Limb (tissue), 2 donors: Measurements from ENCODE around the gene DNER.
A peak's percentile ranks its signal among the peaks of the same experiment; 100 is the strongest.
"Not testable (repeated sequence)": the region's sequence is repeated elsewhere in the genome, so short reads cannot be mapped to it uniquely, and the experiment has no call there.

ENCODE experiments used
- DNase-seq, 2 donors: peaks; one replicate each; pipeline ENCODE4 v3.0.0-alpha.2; 2016; ENCODE audit errors: extremely low spot score in 2 of 2

The DNER gene

DNA sequence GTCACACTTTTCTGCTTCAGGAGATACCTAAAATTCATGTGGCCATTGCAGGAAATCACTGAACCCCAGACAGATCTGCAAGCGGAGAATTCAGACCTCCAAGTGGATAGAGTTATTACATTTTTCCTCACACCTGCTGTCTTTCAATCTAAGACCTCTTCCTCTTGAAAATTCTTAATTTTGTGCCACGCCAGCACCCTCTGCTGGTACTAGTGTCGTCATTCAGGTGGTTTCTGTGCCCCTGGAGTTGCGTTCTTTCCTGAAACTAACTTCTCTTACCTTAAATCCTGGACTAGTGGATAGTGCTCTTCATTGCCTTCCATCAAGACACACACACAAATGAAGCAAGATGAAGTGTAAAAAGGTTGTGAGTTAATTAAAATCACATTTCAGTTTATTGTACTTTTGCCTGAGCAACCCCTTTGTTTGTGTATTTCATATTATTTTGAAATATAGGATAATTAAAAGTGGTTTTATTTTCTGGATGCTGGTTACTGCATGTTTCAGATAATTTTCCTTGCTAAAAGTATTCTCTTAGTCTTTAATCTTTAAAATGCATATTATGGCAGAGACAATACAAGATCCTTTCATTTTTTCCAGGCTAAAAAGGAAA, 1.6 kb upstream of the DNER start:
- DNase-seq = peak; percentile 22 to 51

DNA sequence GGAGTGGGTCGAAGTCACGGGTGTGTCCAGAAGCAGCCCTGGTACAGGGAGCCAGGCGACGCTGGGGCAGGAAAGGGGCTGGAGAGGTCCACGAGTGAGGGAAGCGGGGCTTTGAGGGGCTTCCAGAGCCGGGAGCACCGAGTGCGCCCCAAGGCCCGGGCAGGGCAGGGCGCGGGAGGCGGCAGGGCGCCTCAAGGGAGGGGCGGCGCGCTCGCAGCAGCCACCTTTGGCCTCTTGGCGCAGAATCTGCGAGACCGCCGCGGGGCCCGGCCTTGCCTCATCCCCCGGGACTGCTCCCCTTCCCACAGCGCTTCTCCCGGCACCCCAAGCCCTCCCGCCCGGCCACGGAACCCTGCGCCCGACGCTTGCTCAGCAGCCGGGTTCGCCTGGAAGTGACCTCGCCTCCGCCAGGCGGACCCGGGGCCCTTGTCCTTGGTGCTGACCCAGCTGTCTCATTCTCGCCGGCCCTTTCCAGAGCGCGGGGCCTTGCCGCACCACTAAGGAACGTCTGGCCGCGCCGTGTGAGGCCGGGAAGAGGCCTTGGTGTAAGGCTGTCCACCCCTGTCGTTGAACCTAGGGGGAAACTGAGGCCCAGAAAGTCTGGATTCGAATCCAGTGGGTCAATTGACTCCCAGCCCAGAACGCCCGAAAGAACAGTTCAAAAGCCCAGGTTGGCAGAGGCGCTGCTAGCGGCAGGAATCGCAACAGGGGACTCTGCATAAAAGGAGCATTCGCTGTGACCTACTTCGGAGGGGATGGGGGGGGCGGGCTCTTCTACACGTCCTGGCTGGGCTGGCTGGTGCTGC, 584 bp upstream of the DNER start:
- peak; percentile 27 to 81 for DNase-seq

DNA sequence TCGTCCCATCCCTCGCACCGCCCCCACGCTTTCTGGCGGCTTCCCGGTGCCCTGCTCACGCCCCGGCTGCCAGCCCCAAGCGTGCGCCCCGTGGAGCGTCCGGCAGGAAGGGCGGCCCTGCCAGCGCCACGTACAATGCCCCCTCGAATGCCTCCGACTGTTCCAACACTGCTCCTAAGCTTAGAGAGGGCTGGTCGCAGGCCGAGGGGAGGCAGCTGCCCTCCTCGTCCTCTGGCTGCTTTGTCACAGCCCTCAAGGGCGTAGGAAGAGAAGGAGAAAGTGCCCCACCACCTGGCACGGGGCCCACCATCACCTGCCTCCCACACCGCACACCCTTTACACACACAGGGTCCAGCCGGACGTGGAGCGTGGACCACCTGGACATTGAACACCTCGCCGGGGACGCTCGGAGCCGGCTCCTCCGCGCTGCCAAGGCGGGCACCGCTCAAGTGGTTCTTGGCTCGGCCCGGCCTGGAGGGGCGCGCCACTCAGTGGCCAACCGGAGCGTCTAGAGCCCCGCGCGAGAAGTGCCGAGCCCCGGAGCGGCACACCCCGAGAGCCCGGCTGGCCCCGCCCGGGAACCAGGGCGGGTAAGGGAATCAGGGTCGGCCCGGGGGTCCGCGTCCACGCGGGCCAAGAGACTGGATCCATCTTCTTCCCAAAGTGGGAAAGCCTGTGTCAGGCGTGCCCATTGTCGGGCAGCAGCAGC, 830 bp downstream of the DNER start:
- peak in 1 of 2 donors; percentile 67 for DNase-seq

DNA sequence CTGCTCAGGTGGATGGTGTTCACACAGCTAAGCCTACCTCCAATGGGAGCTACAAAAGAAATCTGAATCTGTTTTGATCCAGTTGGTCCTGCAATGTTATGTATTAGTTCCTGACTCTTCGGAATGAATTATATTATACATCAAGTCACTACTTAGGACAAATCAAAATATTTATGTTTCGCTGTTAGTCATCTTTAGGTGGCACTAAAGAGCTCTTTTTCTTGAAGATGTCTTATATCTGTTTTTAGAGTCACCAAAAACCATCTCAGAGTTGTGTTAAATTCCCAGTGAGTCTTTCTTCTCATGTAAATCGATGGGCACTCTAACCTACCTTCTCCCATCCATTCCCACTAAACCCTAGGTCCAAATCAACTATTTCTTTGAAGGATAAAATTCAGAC, 2.2 kb downstream of the DNER start:
- no peak for DNase-seq

DNA sequence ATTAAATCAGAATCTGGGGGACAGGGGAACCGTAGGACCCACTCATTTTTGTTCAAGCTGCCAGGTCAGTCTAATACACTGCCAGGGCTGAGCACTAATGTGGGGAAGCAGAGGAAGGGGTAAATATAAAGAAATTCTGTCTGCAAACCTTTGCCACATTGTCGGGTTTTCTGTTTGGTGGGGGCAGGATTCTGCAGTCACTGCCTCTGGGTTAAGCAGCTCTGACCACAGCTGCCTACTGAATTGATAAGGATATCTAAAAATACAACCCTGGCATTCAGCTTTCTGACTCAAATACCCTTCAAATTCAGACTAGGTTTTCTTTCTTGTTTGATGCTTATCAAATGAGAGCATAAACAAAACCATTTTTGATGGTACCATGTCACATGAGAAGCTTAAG, 6.0 kb downstream of the DNER start:
- DNase-seq = no peak

DNA sequence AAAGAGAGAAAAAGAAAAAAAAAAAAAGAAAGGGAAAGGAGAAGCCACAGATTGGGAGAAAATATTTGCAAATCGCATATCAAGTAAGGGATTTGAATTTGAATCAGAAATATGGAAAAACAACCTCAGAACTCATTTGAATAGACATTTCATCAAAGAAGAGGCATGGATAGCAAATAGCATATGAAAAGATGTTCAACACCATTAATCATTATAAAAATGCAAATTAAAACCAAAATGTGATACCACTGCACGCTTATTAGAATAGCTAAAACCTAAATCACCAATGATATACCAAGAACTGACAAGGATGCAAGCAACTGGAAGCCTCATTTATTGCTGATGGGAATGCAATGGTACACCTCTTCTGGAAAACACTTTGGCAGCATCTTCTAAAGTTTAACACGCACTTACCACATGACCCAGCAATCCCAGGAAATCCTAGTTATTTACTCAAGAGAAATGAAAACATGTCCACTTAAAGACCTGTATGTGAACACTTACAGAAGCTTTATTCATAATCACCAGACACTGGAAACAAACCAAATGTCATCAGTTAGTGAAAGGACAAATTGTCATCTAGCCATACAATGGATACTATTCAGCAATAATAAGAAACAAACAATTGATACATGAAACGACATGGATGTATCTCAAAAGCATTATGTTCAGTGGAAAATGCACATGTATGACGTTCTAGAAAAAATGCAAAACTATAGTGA, 10.3 kb downstream of the DNER start:
- DNase-seq = no peak

DNA sequence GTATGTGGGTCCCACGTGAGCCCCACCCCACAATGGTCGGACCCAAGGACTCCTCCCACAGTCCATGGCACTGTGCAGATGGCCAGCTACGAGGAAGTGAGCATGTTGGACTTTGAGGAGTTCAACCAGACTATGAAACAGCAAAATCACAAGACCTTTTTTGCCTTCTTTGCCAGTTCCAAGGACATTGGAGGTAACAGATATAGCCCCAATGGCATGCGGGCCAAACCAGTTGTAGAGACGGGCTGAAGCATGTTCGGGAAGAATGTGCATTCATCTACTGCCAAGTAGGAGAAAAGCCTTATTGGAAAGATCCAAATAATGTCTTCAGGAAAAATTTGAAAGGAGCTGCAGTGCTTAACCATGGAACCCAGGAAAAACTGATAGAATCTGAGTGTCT, 12.6 kb downstream of the DNER start:
- DNase-seq = no peak

DNA sequence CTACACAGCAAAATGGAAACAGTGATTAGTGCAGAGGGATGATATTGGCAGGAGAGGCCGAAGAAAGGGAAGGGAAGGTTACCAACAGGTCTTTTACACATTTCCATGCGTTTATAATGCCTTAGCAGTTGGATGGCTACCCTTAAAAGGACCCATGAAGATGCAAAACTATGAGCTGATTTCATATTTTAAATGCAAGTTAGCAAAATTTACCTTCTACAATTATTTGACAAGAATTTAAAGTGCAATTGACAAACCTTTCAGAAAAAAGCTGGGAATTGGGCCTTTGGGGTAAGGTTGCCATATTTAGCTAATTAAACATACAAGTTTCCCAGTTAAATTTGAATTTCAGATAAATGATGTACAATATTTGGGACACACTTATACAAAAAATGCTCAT, 13.3 kb downstream of the DNER start:
- no peak for DNase-seq

DNA sequence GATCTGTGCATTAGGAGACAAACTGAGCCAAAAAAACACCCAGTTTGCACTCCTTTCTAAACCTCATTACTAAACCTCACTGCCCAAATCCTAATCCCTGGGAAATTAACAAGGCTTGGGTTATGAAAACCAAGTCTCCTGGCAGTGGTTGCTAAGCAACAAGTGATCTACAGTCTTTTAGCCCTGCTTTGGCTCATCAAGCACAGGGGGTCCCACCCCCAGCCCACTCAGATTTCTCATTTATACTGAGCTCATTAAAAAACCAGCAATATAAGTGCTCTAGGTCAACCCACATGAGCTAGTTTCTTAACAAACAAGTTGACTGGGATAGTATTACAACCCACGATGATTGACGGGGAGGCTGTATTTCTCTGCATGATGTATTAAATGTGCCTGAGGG, 18.4 kb downstream of the DNER start:
- DNase-seq = no peak

DNA sequence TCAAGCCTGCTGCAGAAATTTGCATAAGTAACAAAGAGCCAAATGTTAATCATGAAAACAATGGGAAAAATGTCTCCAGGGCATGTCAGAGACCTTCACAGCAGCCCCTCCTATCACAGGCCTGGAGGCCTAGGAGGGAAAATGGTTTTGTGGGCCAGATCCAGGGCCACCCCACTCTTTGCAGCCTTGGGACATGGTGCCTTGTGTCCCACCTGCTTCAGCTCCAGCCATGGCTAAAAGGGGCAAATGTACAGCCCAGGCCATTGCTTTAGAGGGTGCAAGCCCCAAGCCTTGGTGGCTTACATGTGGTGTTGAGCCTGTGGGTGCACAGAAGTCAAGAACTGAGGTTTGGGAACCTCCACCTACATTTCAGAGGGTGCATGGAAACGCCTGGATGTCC, 20.5 kb downstream of the DNER start:
- not testable (repeated sequence) for DNase-seq

DNA sequence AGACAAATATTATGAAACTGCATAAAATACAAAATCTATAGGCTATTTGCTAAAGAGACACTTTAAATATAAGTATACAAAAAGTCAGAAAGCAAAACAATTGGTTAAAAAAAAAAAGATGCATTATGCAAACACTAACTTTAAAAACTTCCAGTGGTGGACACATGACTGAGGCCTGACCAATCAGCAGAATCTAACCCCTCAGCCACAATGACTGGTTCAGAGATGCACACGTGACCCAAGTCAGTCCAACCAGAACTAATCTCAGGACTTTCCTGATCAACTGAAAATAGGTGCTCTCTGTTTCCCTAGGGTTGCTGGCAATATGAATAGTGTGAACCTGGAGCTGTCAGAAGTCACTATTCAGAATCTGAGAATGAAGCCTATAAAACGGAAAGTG, 22.7 kb downstream of the DNER start:
- no peak for DNase-seq

DNA sequence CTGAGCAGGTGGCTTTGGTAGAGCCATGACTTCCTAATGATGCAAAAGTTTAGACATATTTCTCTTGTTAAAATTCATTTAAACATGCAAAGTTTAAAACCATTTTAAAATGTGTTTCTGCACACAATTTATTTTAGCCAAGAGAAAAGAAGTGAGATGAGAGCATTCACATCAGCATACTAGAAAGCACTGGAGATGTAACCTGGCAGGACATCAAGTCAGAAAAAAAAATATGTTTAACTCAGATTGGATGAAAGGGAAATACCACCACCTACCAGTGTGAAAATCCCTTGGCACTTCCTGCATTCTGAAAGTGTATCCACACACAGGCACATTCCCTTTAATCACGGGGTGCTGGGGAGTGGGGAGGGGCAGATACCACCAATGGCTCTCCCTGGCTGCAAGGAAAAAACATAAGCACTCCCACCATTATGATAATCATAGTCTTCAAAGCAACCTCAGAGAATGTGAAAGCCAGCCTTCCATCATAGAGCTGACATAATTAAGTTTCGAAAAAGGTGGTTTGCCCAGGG, 25.0 kb downstream of the DNER start:
- DNase-seq = no peak

DNA sequence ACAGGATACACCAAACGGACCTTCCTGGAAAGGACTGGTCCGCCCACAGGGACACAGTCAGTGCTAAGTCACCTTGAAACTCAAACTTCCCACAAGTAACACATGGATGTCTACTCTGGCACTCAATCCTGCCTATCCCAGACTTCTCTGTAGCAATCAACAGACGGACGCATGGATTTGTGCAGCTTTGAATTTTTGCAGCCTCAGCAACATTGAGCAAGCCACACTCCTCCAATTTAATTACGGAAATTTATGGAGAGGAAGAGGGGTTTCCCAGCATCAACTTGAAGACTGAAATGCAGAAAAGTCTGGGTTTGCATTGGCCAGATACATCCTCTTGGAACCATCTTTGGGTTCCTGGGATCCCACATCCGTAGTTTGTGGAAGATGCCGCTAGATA, 26.2 kb downstream of the DNER start:
- DNase-seq = no peak

DNA sequence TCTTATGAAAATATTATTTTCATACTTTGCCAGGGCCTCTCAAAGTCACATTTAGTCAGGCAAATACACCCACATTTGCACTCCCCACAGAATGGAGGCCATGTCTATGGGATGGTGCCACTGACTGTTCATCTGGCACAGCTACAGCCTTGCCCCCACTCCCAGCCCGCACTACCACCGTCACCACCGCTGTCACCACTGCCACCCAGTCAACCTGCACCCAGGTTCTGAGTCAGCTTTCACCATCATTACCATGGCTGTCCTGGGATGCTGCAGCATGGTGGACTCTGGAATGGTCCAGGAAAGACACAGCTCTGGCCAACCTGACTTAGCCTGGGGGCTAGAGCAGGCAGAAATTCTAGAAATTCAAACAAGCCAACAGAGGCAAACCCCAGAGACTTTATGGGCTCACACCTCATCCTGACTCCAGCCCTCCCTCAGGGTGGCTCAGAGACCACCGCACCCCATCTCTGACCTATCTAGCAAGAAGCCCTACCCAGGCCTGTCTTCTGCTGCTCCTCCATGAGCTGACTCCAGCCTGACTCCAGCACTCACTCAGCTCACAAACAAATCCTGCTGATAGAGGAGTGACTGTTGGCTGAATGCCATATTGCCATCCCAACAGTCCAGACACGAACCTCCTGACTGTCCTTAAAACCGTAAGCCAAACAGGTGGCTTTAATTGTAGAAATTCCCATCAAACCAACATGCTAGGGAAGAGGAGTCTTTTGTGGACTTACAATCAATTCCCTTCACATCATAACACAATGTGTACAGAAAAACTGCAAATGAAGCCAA, 28.0 kb downstream of the DNER start:
- peak in 1 of 2 donors; percentile 4 for DNase-seq

DNA sequence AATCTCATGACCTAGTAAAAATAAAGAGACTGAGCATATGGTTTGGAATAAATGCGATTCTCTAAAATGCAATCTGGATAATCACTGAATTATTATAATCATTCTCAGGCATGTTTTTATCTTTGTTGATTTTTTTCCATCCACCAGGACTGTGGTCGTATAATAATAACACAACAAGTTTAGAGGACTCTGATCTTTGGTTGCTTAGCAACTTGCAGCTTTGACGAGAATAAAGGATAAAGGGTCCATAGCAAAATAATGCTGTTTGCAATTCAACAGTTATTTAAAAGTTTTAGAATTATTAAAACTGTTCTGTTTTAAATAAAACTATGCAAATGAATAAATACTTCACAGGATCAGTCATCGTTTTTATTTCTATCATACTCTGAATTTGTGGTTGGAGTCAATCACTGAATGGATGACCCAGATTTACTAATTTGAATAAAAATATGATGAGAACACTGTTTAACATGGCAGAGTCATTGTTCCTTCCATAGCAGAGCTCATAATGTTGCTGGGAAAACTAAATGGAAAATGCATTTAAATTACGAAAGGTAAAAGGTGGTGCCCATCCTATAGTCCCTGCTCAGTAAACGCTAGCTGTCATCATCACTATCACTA, 29.3 kb downstream of the DNER start:
- DNase-seq = no peak

DNA sequence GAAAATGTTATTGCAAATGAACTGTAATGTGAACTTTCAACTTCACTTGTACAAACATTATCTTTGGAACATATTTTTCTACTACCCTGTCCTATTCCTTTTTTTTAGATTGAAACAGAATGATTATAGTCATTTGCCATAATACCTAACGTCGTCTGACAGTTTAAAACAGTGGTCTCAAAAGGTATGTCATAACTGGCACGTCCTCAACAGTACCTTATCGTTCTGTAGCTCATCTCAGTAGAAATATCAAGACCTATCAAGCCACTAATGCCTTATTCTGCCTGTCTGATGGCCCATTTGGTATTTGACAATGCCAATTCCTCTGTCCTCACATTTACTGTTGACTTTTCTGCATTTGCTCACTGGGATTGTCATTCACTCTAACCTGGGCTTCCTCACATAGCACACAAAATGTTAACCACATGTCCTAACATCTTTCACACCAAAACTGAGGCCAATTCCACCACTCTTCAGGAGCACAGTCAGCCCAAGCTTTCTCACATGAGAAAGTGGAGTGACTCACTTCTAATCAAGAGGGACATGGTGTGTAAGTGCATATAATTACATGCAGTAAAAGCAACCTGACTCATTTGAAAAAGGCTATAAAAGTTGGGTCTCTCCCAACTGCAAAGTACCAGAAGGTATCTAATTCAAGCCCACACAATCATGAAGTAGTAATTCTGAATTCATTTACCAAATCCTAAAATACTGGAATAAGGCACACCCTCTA, 34.8 kb downstream of the DNER start:
- DNase-seq = no peak

DNA sequence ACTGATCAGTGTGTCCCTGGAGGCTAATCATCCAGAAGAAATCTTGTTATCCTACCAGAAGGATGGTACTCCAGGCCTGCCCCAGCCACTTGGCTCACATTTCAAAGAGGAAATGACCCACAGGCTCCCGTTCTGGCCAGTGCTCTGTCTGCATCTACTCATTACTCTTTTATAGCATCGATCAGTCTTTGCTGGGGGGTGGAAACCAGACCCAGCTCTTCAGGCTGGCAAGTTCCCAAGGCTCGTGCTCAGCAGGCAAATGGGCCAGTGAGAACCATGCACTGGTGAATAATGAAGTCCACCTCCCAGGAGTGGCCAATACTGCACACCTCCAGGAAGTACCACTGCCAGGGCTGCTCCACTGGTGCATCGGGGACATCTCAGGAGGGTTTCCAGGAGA, 38.8 kb downstream of the DNER start:
- DNase-seq = no peak

DNA sequence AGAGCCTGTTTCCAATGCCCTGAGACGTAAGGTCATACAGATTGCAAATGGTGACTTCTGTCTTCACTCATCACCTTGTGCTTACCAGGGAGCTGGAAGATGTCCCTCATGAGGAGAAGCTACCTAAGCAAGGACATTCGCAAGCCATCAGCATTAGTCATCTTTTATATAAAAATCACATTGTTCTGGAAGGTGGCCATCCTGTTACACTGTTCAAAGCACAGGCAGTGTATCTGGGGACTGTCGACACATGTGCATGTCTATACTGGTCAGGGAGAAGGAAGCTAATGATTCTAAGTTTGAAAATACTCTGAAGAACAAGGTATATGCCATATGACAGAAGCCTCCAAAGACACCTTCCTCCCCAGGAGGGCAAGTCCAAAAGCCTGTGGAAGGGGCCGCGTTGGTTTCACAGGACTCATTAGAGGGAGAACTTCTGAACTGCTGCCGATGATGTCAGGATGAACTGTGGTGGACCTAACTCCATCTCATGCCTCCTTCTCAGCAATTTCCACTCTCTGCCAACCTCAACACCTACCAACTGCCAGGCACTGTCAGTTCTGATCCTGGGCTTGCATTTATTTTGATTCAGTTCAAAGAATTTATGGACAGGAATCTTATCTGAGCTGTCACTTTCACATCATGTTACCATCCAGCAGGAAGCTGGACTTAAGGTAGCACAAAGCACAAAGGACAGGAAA, 39.4 kb downstream of the DNER start:
- DNase-seq = no peak

DNA sequence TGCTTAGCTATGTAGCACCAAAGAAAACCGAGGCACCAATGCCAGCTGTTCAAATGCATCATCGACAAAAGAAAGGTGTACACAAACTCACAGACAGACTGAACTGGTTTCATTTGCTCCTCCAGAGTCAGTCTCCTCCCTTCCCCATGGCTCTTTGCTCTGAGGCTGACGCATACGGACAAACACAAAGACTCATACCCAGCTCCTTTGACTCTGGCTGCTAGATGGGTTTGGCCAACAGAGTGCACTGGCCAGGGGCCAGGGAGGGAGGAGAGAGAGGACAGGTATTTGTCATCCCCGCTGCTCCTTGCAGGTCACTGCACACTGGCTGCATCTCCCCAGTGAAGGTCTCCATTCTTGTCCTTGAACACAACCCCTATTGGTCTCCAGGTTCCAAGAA, 40.7 kb downstream of the DNER start:
- no peak for DNase-seq
